ENCODE results near the gene NAT10. TPM values are rescaled to one million over a fixed set of nuclear protein-coding genes. Genes with fewer than 3 reads are reported as not detected.

Gene NAT10
- polyA plus RNA-seq, 1 donor from 2014 or later = 12.7 TPM

DNA sequence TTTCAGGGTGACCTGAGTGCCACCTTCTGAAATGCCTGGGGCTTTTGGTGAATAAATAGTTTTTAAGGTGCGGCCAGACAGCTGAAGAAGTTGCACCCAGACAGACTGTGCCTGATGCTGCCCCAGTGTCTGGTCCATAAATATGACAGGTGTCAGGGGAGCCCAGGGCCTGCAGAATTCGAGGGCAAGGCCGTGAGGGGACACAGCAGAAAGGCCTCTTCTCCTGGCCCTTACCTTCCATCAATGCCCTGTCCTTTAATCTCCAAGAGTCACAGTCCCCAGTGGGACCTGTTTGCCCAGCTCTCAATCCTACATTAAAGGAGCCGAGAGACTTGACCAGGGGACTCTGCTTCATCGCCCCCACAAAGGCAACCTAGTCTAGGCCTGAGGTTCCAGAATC is 45.7 kb downstream of the NAT10 start:
- Histone ChIP-seq H3K27me3 (ENCODE audit: insufficient read depth, low read depth, low read length) (no peaks in the 10 kb centered on the region), H3K36me3 (ENCODE audit: insufficient read depth, low read length) (no peaks in the 10 kb centered on the region)

DNA sequence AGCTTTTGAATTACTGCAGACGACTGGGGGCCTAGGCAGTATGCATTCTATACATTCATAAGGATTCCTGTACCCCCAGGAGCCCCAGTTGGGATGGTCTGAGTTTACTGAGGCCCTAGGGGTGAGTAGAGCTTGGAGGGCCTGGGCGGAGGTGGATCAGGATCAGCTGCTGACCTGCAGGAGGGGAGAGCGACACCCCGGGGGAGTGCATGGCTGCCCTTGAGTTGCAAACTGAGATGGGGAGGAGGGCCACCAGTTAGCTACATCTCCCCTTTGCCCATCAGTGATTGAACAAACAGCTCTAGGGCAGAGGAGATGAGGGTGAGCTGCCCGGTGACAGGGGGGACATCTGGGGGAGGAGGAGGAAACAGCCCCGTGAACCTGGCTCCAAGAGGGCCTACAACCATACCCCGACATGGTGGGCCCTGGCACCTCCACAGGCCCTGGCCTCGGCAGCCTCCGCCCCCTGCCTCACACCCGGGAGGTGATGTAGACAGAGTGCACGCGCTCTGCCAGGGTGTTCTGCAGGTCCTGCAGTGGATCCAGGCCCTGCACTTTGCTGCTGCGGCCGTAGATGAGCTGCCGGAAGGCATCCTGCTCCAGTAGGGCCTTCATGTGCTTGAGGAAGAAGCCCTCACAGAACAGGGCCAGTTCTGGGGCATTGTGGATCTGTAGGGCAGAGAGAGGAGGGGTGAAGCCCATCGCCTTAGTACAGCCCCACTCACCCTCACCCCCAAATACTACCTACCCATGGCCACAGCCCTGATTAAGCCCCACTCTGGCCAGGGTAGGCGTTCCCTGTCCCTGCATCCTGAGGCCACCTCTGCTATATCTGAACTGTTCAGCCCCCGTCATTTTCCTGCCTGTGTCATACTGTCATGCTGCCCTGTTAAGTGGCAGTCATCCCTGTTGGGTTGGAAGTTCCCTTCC is 46.8 kb downstream of the NAT10 start:
- no peak overlapping the region for H3K4me3 ChIP-seq (ENCODE audit: low read length)
- TF ChIP-seq EZH2 (IDR thresholded peaks at IDR 0.05; ENCODE audit: borderline replicate concordance, insufficient read depth, low read length, poor library complexity, severe bottlenecking) (no peak), SMC3 (conservative IDR thresholded peaks at IDR 0.05; ENCODE audit: poor library complexity) (no peak), TAF1 (IDR thresholded peaks at IDR 0.05; ENCODE audit: low read depth) (no peak), RAD21 (conservative IDR thresholded peaks at IDR 0.05) (no peak), POLR2AphosphoS5 (IDR thresholded peaks at IDR 0.05) (no peak), EP300 (conservative IDR thresholded peaks at IDR 0.05; ENCODE audit: poor library complexity, severe bottlenecking) (no peak), MXI1 (conservative IDR thresholded peaks at IDR 0.05; ENCODE audit: poor library complexity, severe bottlenecking) (no peak)
- TF ChIP-seq, protein P1, sequence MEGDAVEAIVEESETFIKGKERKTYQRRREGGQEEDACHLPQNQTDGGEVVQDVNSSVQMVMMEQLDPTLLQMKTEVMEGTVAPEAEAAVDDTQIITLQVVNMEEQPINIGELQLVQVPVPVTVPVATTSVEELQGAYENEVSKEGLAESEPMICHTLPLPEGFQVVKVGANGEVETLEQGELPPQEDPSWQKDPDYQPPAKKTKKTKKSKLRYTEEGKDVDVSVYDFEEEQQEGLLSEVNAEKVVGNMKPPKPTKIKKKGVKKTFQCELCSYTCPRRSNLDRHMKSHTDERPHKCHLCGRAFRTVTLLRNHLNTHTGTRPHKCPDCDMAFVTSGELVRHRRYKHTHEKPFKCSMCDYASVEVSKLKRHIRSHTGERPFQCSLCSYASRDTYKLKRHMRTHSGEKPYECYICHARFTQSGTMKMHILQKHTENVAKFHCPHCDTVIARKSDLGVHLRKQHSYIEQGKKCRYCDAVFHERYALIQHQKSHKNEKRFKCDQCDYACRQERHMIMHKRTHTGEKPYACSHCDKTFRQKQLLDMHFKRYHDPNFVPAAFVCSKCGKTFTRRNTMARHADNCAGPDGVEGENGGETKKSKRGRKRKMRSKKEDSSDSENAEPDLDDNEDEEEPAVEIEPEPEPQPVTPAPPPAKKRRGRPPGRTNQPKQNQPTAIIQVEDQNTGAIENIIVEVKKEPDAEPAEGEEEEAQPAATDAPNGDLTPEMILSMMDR (IDR thresholded peaks at IDR 0.05; ENCODE audit: poor library complexity, severe bottlenecking) = no peak
- TF ChIP-seq, protein P2, sequence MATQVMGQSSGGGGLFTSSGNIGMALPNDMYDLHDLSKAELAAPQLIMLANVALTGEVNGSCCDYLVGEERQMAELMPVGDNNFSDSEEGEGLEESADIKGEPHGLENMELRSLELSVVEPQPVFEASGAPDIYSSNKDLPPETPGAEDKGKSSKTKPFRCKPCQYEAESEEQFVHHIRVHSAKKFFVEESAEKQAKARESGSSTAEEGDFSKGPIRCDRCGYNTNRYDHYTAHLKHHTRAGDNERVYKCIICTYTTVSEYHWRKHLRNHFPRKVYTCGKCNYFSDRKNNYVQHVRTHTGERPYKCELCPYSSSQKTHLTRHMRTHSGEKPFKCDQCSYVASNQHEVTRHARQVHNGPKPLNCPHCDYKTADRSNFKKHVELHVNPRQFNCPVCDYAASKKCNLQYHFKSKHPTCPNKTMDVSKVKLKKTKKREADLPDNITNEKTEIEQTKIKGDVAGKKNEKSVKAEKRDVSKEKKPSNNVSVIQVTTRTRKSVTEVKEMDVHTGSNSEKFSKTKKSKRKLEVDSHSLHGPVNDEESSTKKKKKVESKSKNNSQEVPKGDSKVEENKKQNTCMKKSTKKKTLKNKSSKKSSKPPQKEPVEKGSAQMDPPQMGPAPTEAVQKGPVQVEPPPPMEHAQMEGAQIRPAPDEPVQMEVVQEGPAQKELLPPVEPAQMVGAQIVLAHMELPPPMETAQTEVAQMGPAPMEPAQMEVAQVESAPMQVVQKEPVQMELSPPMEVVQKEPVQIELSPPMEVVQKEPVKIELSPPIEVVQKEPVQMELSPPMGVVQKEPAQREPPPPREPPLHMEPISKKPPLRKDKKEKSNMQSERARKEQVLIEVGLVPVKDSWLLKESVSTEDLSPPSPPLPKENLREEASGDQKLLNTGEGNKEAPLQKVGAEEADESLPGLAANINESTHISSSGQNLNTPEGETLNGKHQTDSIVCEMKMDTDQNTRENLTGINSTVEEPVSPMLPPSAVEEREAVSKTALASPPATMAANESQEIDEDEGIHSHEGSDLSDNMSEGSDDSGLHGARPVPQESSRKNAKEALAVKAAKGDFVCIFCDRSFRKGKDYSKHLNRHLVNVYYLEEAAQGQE (IDR thresholded peaks at IDR 0.05; ENCODE audit: borderline replicate concordance) = no peak
- H3K27ac ChIP-seq (ENCODE audit: low read length) = no peak overlapping the region
- H3K9ac ChIP-seq (ENCODE audit: low read length) = no peak overlapping the region
- no peak overlapping the region for H3K4me2 ChIP-seq (ENCODE audit: low read length)
- no peaks in the 10 kb centered on the region for H4K20me1 ChIP-seq (ENCODE audit: insufficient read depth)
- no peak overlapping the region for H2AFZ ChIP-seq (ENCODE audit: low read depth, low read length)
- H3K36me3 ChIP-seq (ENCODE audit: insufficient read depth, low read length) = no peaks in the 10 kb centered on the region
- H3F3A ChIP-seq (ENCODE audit: insufficient read depth, low read length, poor library complexity, severe bottlenecking) = no peaks in the 10 kb centered on the region
- no peaks in the 10 kb centered on the region for H3K27me3 ChIP-seq (ENCODE audit: insufficient read depth, low read depth, low read length)
- no peaks in the 10 kb centered on the region for H3K9me3 ChIP-seq (ENCODE audit: low read length)
- no peaks in the 10 kb centered on the region for H3K9me2 ChIP-seq (ENCODE audit: insufficient read depth, low read length)
- H3K79me2 ChIP-seq (replicated peaks; ENCODE audit: insufficient read depth, low read length) = no peaks in the 10 kb centered on the region

More for the DNA sequence above, 45.7 kb downstream of the NAT10 start:
- H2AFZ ChIP-seq (ENCODE audit: low read depth, low read length) = no peak overlapping the region
- H3K9me3 ChIP-seq (ENCODE audit: low read length) = no peaks in the 10 kb centered on the region
- H3K27ac ChIP-seq (ENCODE audit: low read length) = no peak overlapping the region
- no peak for TF ChIP-seq EP300 (conservative IDR thresholded peaks at IDR 0.05; ENCODE audit: poor library complexity, severe bottlenecking)
- H3K79me2 ChIP-seq (replicated peaks; ENCODE audit: insufficient read depth, low read length) = no peaks in the 10 kb centered on the region
- no peaks in the 10 kb centered on the region for H4K20me1 ChIP-seq (ENCODE audit: insufficient read depth)
- no peak overlapping the region for H3K4me2 ChIP-seq (ENCODE audit: low read length)
- H3K4me3 ChIP-seq (ENCODE audit: low read length) = no peak overlapping the region
- H3F3A ChIP-seq (ENCODE audit: insufficient read depth, low read length, poor library complexity, severe bottlenecking) = no peaks in the 10 kb centered on the region
- no peaks in the 10 kb centered on the region for H3K9me2 ChIP-seq (ENCODE audit: insufficient read depth, low read length)
- H3K9ac ChIP-seq (ENCODE audit: low read length) = no peak overlapping the region

All from neural cell (in vitro differentiated cells).